Gastroesophageal sphincter (tissue), 4 donors: Measurements from ENCODE around the gene MR1. TPM values are rescaled to one million over a fixed set of nuclear protein-coding genes. Genes with fewer than 3 reads are reported as not detected.

ENCODE experiments used
- ATAC-seq: fragments of 150-250 bp; one replicate; pipeline ENCODE4 v1.9.1; 2016; ENCODE audit warnings: mild to moderate bottlenecking, moderate library complexity
- H3K27ac ChIP-seq, 4 donors: fragments of 200-600 bp; sonication (generic) in 3 of 4; 1 replicate in 3 of 4; 2 replicates in 1 of 4; pipeline ENCODE4 v1.5.1; 2016 to 2019
- H3K27me3 ChIP-seq: fragments of 200-600 bp; sonication (generic); one replicate; pipeline ENCODE4 v1.5.1; 2019
- H3K36me3 ChIP-seq, 2 donors: fragments of 200-600 bp; sonication (generic); one replicate each; pipeline ENCODE4 v1.5.1; 2019; ENCODE audit warnings: control low read depth in 1 of 2
- H3K4me1 ChIP-seq, 3 donors: fragments of 200-600 bp; sonication (generic); 1 replicate in 2 of 3; 2 replicates in 1 of 3; pipeline ENCODE4 v1.5.1; 2016 to 2019; ENCODE audit warnings: control low read depth in 2 of 3
- H3K4me3 ChIP-seq, 2 donors: fragments of 200-600 bp; sonication (generic); one replicate each; pipeline ENCODE4 v1.5.1; 2019; ENCODE audit warnings: mild to moderate bottlenecking in 1 of 2, moderate library complexity in 1 of 2
- H3K9me3 ChIP-seq, 3 donors: fragments of 200-600 bp; sonication (generic); one replicate each; pipeline ENCODE4 v1.5.1; 2017 to 2019; ENCODE audit warnings: control low read depth in 2 of 3
- EP300 ChIP-seq: sonication (generic); formaldehyde crosslinking; IDR thresholded peaks from one replicate; pipeline ENCODE4 v1.6.1; 2017; ENCODE audit warnings: antibody characterized with exemption, mild to moderate bottlenecking
- POLR2A ChIP-seq, 2 donors: fragments of 450-650 bp; IDR thresholded peaks; one replicate each; pipeline ENCODE4 v1.6.1; 2017; ENCODE audit warnings: antibody characterized with exemption in 2 of 2, mild to moderate bottlenecking in 2 of 2, moderate library complexity in 1 of 2
- POLR2AphosphoS5 ChIP-seq: sonication (generic); formaldehyde crosslinking; IDR thresholded peaks from one replicate; pipeline ENCODE4 v1.6.1; 2017; ENCODE audit warnings: antibody characterized with exemption
- WGBS, 2 donors: methylation state at CpG; one replicate each; pipeline ENCODE4 v1.1.5; 2018; ENCODE audit warnings: low coverage in 1 of 2; 5-methylcytosine and 5-hydroxymethylcytosine counted together
- total RNA-seq, 4 donors: library from RNA; depleted of rRNA; stranded (reverse); fragments of >200 nt; gene quantifications; one replicate each; pipeline ENCODE4 v1.1.0, GENCODE V29; 2016
- TF ChIP-seq, protein P1 (sequence below), 4 experiments: fragments of 200-600 bp in 2 of 4; fragments of 450-650 bp in 2 of 4; sonication (generic) in 1 of 4; IDR thresholded peaks; one replicate each; pipeline ENCODE4 v1.5.1; 2017 to 2019; ENCODE audit warnings: antibody characterized with exemption in 4 of 4, mild to moderate bottlenecking in 2 of 4, moderate library complexity in 2 of 4

MR1 gene
- total RNA-seq, 4 donors from 2014 or later, result 15.3 to 19.8 (median 18.2) TPM

- no peaks in the 10 kb centered on the region for H3K27me3 ChIP-seq
- H3K4me3 ChIP-seq, result peak within 1 kb of the TSS; percentile 61 to 88
- ATAC-seq, result peak; percentile 91
- peak within 1 kb of the TSS; percentile 72 to 98 (median 95) for H3K27ac ChIP-seq
- 46 to 56% methylated on average over 2 to 5 of the region's 76 CpGs for WGBS, 2 donors
- peaks cover 0 to 38% (median 10%) of the 10 kb centered on the region in 3 donors for H3K4me1 ChIP-seq
- no peak for TF ChIP-seq EP300
- TF ChIP-seq POLR2AphosphoS5, result peak; percentile 100
- TF ChIP-seq, protein P1, sequence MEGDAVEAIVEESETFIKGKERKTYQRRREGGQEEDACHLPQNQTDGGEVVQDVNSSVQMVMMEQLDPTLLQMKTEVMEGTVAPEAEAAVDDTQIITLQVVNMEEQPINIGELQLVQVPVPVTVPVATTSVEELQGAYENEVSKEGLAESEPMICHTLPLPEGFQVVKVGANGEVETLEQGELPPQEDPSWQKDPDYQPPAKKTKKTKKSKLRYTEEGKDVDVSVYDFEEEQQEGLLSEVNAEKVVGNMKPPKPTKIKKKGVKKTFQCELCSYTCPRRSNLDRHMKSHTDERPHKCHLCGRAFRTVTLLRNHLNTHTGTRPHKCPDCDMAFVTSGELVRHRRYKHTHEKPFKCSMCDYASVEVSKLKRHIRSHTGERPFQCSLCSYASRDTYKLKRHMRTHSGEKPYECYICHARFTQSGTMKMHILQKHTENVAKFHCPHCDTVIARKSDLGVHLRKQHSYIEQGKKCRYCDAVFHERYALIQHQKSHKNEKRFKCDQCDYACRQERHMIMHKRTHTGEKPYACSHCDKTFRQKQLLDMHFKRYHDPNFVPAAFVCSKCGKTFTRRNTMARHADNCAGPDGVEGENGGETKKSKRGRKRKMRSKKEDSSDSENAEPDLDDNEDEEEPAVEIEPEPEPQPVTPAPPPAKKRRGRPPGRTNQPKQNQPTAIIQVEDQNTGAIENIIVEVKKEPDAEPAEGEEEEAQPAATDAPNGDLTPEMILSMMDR (IDR thresholded peaks at IDR 0.05), result no peak
- TF ChIP-seq POLR2A (IDR thresholded peaks at IDR 0.05), result peak; percentile 100
- no peaks in the 10 kb centered on the region for H3K36me3 ChIP-seq
- no peaks in the 10 kb centered on the region for H3K9me3 ChIP-seq
These were observed 54.6 kb downstream of the MR1 start, which contains the start of gene IER5 for GRCh38 chr1:181088079-181089016. TSS of gene IER5 (plus strand) at chr1:181088700. CDS start at chr1:181088903, 203 bp downstream.

GRCh38 chr1:181089017-181089675, 55.4 kb downstream of the MR1 start:
- ATAC-seq, result peak; percentile 13
- no CpG with 5 or more reads among the region's 97 CpGs for WGBS, 2 donors

GRCh38 chr1:181089676-181090544, 56.1 kb downstream of the MR1 start:
- no peaks in the 10 kb centered on the region for H3K9me3 ChIP-seq
- peak overlapping the region; percentile 72 to 98 (median 95) for H3K27ac ChIP-seq
- 1 to 4% methylated on average over 9 to 19 of the region's 48 CpGs for WGBS, 2 donors
- no peaks in the 10 kb centered on the region for H3K27me3 ChIP-seq
- H3K36me3 ChIP-seq, result no peaks in the 10 kb centered on the region
- peaks cover 7 to 52% (median 16%) of the 10 kb centered on the region in 3 donors for H3K4me1 ChIP-seq
- TF ChIP-seq POLR2AphosphoS5 (peak; percentile 83), POLR2A (IDR thresholded peaks at IDR 0.05) (peak; percentile 35 to 53), EP300 (no peak)
- TF ChIP-seq, protein P1 (IDR thresholded peaks at IDR 0.05), result no peak
- peak overlapping the region; percentile 61 to 88 for H3K4me3 ChIP-seq
- ATAC-seq, result peak; percentile 66

More at GRCh38 chr1:181089017-181089675, 55.4 kb downstream of the MR1 start:
- no peak for TF ChIP-seq POLR2A (IDR thresholded peaks at IDR 0.05)
- TF ChIP-seq, protein P1 (IDR thresholded peaks at IDR 0.05), result no peak
- H3K4me3 ChIP-seq, result peak overlapping the region; percentile 61 to 88
- no peaks in the 10 kb centered on the region for H3K27me3 ChIP-seq
- H3K27ac ChIP-seq, result peak overlapping the region; percentile 72 to 98 (median 95)
- H3K36me3 ChIP-seq, result no peaks in the 10 kb centered on the region
- H3K4me1 ChIP-seq, result peaks cover under 1 to 45% (median 10%) of the 10 kb centered on the region in 3 donors
- no peaks in the 10 kb centered on the region for H3K9me3 ChIP-seq

GRCh38 chr1:181090641-181091126, 56.9 kb downstream of the MR1 start:
- ATAC-seq, result no peak
- WGBS, 2 donors, result 12 to 18% methylated on average over 9 of the region's 9 CpGs
- TF ChIP-seq POLR2A (IDR thresholded peaks at IDR 0.05) (no peak), EP300 (no peak), POLR2AphosphoS5 (no peak)
- TF ChIP-seq, protein P1 (IDR thresholded peaks at IDR 0.05), result no peak
- Histone ChIP-seq H3K27ac (peak overlapping the region; percentile 72 to 98 (median 95)), H3K27me3 (no peaks in the 10 kb centered on the region), H3K36me3 (no peaks in the 10 kb centered on the region), H3K4me3 (peak overlapping the region; percentile 61 to 88), H3K4me1 (peaks cover 13 to 60% (median 22%) of the 10 kb centered on the region in 3 donors), H3K9me3 (no peaks in the 10 kb centered on the region)
